OCI-LY3 (cell line): ENCODE data around the gene PUS10.

Source experiments
- H2AFZ ChIP-seq: fragments of 200-600, 300-600 bp; shearing (Covaris generic); 2 replicates; pipeline ENCODE4 v1.6.0; 2014; ENCODE audit warnings: antibody characterized with exemption, low read depth, low read length
- H3K27ac ChIP-seq: fragments of 200-600, 300-600 bp; sonication (generic); 2 replicates; pipeline ENCODE4 v1.5.1; 2014; ENCODE audit warnings: mild to moderate bottlenecking, low read length, moderate library complexity, mixed read lengths
- H3K27me3 ChIP-seq: fragments of 200-600, 300-600 bp; sonication (generic); 2 replicates; pipeline ENCODE4 v1.6.1; 2014; ENCODE audit warnings: low read depth, low read length, mixed read lengths
- H3K36me3 ChIP-seq: fragments of 200-600, 300-600 bp; sonication (generic); replicated peaks from 2 replicates; pipeline ENCODE3; 2014; ENCODE audit warnings: low read depth, low read length, mixed read lengths
- H3K4me1 ChIP-seq: fragments of 300-600, 200-600 bp; sonication (generic); 2 replicates; pipeline ENCODE4 v1.6.1; 2014; ENCODE audit warnings: low read length, mixed read lengths
- H3K4me2 ChIP-seq: fragments of 200-600, 300-600 bp; sonication (generic); 2 replicates; pipeline ENCODE4 v1.6.1; 2014; ENCODE audit warnings: low read length, mixed read lengths
- H3K4me3 ChIP-seq: fragments of 300-600, 200-600 bp; sonication (generic); 2 replicates; pipeline ENCODE4 v1.5.1; 2014; ENCODE audit warnings: antibody characterized with exemption, mild to moderate bottlenecking, low read length, moderate library complexity
- H3K79me2 ChIP-seq: fragments of 300-600, 200-600 bp; shearing (Covaris generic); 2 replicates; pipeline ENCODE4 v1.6.1; 2014; ENCODE audit warnings: mild to moderate bottlenecking, low read length, mixed read lengths
- H3K9ac ChIP-seq: fragments of 300-600, 200-600 bp; shearing (Covaris generic); 2 replicates; pipeline ENCODE4 v1.6.0; 2014; ENCODE audit warnings: mild to moderate bottlenecking, low read length, moderate library complexity
- H3K9me3 ChIP-seq: fragments of 200-600, 300-600 bp; shearing (Covaris generic); 2 replicates; pipeline ENCODE4 v1.6.1; 2014; ENCODE audit warnings: low read length, mixed read lengths; ENCODE audit not compliant: insufficient read depth
- H4K20me1 ChIP-seq: fragments of 200-600, 300-600 bp; sonication (generic); 2 replicates; pipeline ENCODE4 v1.6.1; 2016; ENCODE audit warnings: low read length, mixed read lengths; ENCODE audit not compliant: insufficient read depth
- EZH2phosphoT487 ChIP-seq: fragments of 200-600 bp; shearing (Covaris generic); IDR thresholded peaks from 2 replicates; pipeline ENCODE4 v1.6.1; 2018; ENCODE audit warnings: antibody characterized with exemption, mixed run types, low read depth
- TF ChIP-seq, protein P1 (sequence below): fragments of 200-600, 300-600 bp; sonication (generic); IDR thresholded peaks from 2 replicates; pipeline ENCODE4 v1.5.1; 2014; ENCODE audit warnings: antibody characterized with exemption, low read length, low read depth

The PUS10 gene

DNA sequence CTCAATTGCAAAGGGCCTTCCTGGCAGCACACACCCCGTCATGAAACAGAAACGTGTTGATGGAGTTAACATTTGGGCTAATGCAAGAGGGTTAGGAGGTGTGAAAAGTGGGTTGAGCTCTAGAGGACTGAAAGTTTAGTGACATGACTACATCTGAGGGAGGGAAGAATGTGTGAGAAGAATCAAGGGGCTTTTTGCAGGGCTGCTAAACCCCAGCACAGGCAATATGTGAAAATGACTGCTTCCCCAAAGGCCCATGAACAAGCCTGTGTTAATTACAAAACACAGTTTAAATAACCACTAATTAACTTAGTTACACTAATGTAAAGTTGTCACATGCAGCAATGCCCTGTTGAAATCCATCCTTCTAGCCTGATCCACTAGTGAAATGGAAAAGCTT lies 63.9 kb downstream of the PUS10 start:
- no peak for TF ChIP-seq EZH2phosphoT487
- TF ChIP-seq, protein P1, sequence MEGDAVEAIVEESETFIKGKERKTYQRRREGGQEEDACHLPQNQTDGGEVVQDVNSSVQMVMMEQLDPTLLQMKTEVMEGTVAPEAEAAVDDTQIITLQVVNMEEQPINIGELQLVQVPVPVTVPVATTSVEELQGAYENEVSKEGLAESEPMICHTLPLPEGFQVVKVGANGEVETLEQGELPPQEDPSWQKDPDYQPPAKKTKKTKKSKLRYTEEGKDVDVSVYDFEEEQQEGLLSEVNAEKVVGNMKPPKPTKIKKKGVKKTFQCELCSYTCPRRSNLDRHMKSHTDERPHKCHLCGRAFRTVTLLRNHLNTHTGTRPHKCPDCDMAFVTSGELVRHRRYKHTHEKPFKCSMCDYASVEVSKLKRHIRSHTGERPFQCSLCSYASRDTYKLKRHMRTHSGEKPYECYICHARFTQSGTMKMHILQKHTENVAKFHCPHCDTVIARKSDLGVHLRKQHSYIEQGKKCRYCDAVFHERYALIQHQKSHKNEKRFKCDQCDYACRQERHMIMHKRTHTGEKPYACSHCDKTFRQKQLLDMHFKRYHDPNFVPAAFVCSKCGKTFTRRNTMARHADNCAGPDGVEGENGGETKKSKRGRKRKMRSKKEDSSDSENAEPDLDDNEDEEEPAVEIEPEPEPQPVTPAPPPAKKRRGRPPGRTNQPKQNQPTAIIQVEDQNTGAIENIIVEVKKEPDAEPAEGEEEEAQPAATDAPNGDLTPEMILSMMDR = no peak
- H3K4me2 ChIP-seq = no peak overlapping the region
- H3K36me3 ChIP-seq = peaks cover 25% of the 10 kb centered on the region
- H2AFZ ChIP-seq = no peak overlapping the region
- H3K9me3 ChIP-seq = no peaks in the 10 kb centered on the region
- H4K20me1 ChIP-seq = no peaks in the 10 kb centered on the region; the same call in 1 of the 2 replicates
- H3K4me3 ChIP-seq = no peak overlapping the region
- H3K27me3 ChIP-seq = no peaks in the 10 kb centered on the region
- no peak overlapping the region for H3K27ac ChIP-seq
- H3K79me2 ChIP-seq = no peaks in the 10 kb centered on the region
- H3K4me1 ChIP-seq = no peaks in the 10 kb centered on the region
- no peak overlapping the region for H3K9ac ChIP-seq

DNA sequence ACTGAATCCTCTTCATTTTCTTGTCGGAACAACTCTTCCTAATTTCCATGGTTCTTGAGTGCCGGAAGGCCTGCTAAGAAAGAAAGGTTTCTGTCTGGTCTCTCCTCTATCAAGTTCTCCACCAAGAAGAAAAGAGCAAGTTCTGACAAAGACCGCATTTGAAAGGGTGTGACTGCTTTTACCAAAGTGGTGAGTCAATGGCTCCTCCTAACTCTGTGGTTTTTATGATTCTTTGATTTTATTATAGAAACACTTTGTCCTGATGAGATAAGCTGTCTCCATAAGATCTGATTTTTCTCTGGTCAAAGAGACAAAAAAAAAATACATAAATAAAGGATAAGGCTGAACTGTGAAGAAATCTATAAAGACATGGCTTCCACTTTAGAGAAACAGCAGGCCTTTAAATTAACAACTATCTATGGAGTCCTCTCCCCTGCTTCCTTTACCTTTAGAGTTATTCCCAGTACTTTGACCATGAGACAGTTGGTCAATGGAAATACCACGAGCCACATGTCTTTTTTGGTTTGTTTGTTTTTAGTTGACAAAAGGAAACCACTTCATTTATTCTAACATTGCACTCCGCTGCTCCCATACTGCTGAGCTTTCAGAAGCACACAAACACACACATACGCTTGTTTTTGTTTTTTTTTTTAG lies 69.0 kb downstream of the PUS10 start:
- peaks cover 7% of the 10 kb centered on the region for H3K4me1 ChIP-seq
- no peak overlapping the region for H3K4me3 ChIP-seq
- no peaks in the 10 kb centered on the region for H3K79me2 ChIP-seq
- H3K27ac ChIP-seq = no peak overlapping the region
- no peak overlapping the region for H2AFZ ChIP-seq
- H3K9ac ChIP-seq = no peak overlapping the region
- H3K36me3 ChIP-seq = peaks cover 39% of the 10 kb centered on the region
- no peaks in the 10 kb centered on the region for H3K9me3 ChIP-seq
- H3K27me3 ChIP-seq = no peaks in the 10 kb centered on the region
- no peak for TF ChIP-seq EZH2phosphoT487
- TF ChIP-seq, protein P1 = no peak
- no peaks in the 10 kb centered on the region for H4K20me1 ChIP-seq
- no peak overlapping the region for H3K4me2 ChIP-seq

DNA sequence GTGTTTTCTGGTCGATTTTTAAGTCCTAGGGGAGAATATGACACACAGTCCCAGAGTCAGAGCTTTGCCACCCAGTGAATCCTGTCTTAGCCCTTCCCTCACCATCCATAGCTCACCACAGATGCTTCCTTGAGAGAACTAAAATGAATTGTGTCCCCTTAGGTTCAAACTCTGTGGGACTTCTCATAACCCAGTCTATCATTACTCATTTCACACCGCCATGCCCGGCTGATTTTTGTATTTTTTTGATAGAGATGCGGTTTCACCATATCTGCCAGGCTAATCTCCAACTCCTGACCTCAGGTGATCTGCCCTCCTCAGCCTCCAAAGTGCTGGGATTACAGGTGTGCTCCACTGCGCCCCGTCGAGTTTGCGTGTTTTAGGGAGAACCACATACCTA lies 69.9 kb downstream of the PUS10 start:
- Histone ChIP-seq H2AFZ (no peak overlapping the region), H3K27ac (no peak overlapping the region), H3K27me3 (no peaks in the 10 kb centered on the region), H3K4me1 (peaks cover 7% of the 10 kb centered on the region), H3K4me2 (no peak overlapping the region), H4K20me1 (no peaks in the 10 kb centered on the region), H3K9ac (no peak overlapping the region), H3K4me3 (no peak overlapping the region), H3K36me3 (peaks cover 31% of the 10 kb centered on the region), H3K79me2 (no peaks in the 10 kb centered on the region), H3K9me3 (no peaks in the 10 kb centered on the region)
- no peak for TF ChIP-seq EZH2phosphoT487
- TF ChIP-seq, protein P1 = no peak

DNA sequence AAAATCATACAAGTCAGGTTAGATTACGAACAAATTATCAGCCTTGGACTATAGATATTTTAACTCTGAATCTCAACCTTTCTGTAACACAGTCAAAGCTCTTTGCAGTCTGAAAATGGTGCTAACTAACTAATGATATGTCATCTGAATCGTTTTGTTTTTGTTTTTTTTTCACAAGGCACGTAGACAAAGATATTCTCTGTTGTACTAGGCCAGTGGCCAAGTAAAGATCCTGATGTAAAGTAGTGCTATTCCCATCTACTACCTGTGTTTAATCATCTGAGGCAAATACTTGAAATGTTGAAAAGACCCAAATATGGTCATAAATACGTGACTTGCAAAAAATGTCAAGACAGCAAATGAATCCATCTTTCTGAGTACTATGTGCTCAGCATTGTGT lies 71.0 kb downstream of the PUS10 start:
- H3K27ac ChIP-seq = no peak overlapping the region
- no peak overlapping the region for H3K9ac ChIP-seq
- H4K20me1 ChIP-seq = no peaks in the 10 kb centered on the region
- H3K4me1 ChIP-seq = peaks cover 7% of the 10 kb centered on the region
- no peak overlapping the region for H2AFZ ChIP-seq
- no peak overlapping the region for H3K4me2 ChIP-seq
- TF ChIP-seq EZH2phosphoT487 = no peak
- H3K36me3 ChIP-seq = peaks cover 29% of the 10 kb centered on the region
- H3K9me3 ChIP-seq = no peaks in the 10 kb centered on the region
- no peak overlapping the region for H3K4me3 ChIP-seq
- no peaks in the 10 kb centered on the region for H3K79me2 ChIP-seq
- H3K27me3 ChIP-seq = no peaks in the 10 kb centered on the region
